NCI-H1092 treated with DMSO at 0.1 percent for 48 hours (cell line): ENCODE data around the gene ENHO.

Experiments used
- DNase-seq: peaks from one replicate; lab custom pipeline; 2025; lab: John Stamatoyannopoulos, UW

ENHO gene

GRCh38 chr9:34475097-34475496 is 47.7 kb downstream of the ENHO start:
- DNase-seq, result peak; percentile 15
